GM21737 (cell line): Measurements from ENCODE around the gene ARNT2.

Experiments used
- ATAC-seq: cut with Tn5 transposase; IDR thresholded peaks from one replicate; pipeline ENCODE4 v1.9.1; 2021; ENCODE audit warnings: mild to moderate bottlenecking, moderate library complexity; ENCODE audit not compliant: unreplicated experiment

Gene ARNT2

DNA sequence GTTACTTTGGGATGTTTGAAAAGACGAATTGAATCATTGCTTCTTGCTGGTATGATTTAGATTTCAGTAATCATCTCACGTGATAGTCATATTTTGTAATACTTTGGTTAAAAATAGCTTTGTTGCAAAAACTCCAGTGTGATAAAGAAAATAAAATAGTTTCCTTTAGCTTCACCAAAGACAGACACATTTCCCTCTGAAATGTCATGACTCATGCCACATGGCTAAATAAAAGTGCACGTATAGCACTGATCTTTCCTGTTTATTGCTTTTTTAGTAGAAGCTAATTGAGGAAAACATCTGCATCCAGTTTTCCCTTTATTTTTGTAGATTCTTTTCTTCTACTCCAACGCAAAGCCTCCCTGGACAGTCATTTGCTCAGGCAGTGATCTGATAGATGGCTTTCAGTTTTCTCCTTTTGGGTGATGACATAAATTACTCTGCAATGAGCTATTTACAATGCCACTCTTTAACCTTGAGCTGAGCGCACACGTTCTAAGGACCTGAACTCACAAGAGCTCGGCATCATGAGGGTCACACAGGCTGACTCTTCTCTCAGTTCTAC, 84.9 kb downstream of the ARNT2 start:
- ATAC-seq = no peak

- ATAC-seq = no peak
These were observed 86.3 kb downstream of the ARNT2 start for GRCh38 chr15:80490431-80490990.

- no peak for ATAC-seq
These were observed 87.1 kb downstream of the ARNT2 start for GRCh38 chr15:80491163-80491847.

DNA sequence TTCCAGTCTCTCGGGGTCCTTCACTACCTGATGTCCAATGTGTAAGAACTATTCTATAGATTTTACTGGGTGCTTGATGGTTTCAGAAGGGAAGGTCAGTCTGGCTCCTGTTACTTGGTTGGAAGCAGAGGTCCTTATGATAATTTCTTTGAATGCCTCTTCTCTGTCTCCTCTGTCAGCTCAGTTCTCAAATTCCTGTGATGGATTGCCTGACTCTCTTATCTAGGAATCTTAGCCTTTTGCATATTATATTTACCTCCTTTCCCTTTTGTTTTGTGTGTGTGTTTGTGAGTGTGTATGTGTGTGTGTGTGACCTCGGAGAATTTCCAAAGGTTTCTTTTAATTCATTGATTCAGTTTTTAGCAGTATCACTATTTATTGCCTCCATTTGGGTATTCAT, 88.2 kb downstream of the ARNT2 start:
- ATAC-seq = no peak

GRCh38 chr15:80492874-80493273, 88.7 kb downstream of the ARNT2 start:
- ATAC-seq = no peak

GRCh38 chr15:80494351-80494751, 90.2 kb downstream of the ARNT2 start:
- no peak for ATAC-seq

DNA sequence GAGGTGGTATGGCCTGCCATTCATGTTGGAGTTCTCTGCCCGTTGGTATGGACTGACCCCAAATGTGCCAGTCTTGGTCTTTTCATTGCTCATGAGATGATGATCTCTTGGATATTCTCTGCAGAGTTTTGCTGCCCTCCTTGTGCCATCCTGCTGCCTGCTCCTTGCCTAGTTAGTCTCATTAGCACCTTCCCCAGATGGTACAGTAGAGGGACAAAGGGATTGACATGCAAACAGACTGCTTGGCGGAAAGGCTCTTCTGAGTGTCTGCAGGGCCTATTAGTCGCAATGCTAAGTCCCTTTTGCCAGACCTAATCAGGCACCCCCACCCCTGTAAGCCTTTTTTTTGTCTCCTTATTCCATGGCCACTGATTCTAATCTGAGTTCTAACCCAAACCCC, 90.6 kb downstream of the ARNT2 start:
- no peak for ATAC-seq

- no peak for ATAC-seq
These were observed 91.3 kb downstream of the ARNT2 start for GRCh38 chr15:80495401-80495942.

DNA sequence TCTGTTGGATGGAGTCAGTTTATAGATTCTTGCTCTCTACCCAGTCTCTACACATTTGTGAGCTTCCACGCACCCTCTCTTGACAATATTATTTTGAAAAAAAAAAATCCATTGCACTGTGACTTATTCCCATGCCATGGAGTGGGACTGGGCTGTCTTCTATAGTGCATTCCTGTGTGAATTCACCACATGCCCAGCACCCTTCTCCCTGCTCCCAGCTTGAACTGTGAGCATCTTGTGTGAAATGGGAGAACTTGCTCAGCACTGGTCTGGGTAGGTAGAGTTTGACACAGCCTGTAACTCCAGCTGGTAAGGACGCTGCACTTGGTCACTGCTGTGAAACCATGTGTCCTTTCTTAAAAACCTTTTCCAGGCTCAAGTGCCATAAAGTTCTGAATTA, 91.9 kb downstream of the ARNT2 start:
- no peak for ATAC-seq

DNA sequence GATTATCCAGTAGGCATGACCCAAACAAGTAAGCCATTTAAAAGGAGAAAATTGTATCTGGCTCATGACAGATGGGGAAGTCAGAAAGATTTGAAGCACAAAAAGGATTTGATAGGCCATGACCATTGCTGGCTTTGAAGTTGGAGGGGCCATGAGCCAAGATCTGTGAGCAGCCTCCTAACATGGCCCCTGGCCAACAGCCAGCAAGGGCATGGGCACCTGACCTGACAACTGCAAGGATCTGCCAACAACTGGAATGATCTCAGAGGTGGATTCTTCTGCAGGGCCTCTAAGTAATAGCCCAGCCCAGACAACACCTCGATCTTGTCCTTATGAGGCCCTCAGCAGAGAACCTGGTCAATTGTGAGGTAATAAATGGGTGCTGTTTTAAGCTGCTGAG, 93.0 kb downstream of the ARNT2 start:
- no peak for ATAC-seq

DNA sequence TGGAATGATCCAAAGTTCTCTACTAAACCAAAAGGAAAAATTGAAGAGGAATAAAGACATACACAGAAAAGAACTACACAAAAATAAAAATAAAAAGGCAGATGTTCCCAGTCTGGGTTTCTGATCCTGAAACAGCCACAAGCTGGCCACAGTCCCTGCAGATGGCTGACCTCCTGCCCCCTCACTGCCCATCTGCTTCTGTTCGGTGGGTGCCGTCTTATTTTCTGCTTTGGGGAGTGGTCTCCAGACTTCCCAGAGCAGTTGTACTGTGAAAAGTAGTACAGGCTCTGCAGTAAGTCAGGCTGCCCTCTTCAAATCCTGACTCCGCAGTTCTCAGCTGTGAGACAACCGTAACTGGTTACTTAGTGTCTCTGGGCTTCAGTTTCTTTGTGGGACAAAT, 94.5 kb downstream of the ARNT2 start:
- ATAC-seq = no peak

GRCh38 chr15:80500021-80500420, 95.8 kb downstream of the ARNT2 start:
- no peak for ATAC-seq

DNA sequence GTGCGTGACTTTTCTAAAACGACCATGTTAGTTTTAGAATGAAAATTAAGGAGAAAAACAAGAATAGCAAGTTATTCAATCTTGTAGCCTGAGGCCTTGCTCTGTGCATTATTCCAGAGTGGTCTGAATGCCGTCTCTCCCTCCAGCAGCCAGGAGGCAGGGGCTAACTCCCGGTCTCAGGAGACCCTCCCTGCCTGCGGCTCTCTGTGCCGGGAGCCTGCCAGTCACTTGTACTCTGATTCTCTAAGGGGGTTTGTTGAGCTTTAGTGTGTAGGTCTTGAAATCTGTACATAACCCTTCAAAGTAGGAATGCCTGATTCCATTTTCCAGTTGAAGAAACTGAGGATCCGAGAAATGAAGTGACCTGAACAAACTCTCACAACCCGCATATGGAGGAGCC, 97.3 kb downstream of the ARNT2 start:
- ATAC-seq = no peak

GRCh38 chr15:80502782-80503181, 98.6 kb downstream of the ARNT2 start:
- ATAC-seq = no peak

DNA sequence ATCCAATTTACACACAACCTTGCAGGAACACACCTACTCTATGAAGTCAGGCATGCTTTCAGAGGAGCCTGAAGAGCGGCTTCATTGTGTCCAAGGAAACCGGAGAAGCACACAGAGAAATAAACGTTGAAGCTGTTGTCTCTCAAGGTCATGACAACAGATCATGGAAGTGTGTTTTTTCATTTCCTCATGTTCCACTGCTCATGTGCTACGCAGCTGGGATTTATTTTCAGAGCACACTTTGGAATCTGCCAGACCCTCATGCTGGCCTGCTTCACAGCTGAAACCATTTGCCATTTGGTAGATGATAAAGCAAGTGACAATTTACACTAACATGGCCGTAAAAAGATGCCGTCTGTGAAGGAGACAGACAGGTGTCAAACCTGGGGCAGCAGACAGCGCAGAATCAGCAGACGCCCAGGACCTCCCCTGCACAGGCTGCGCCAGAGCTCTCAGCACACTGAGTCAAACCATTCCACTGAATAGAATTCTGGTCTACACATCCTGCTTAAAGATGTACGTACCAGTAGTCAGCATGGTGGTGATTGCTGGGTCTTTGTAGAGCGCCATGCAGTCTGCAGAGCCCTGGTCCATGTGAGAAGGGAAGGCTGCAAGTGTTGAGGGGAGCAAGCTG, 99.3 kb downstream of the ARNT2 start:
- no peak for ATAC-seq

DNA sequence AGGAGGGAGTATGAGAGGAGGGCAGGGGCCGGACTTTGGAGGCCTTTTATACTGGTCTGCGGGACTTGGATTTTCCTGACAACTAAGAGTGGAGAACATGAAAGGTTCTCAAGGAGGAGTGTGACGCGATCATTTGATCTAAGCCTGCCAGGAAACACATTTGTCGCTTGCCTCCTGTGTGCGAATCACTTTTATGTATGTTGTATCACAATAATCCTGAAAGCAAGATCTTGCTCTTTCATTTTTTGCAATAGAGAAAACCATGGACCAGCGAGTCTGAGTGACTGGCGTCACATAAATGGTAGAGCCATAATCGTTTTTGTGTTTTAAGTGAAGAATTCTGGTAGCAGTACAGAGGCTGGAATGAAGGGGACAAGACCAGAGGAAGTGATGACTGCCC, 100.7 kb downstream of the ARNT2 start:
- no peak for ATAC-seq

GRCh38 chr15:80506286-80506893, 102.2 kb downstream of the ARNT2 start:
- no peak for ATAC-seq

- ATAC-seq = no peak
These were observed 102.9 kb downstream of the ARNT2 start for GRCh38 chr15:80507131-80507530.

GRCh38 chr15:80507638-80508316, 103.6 kb downstream of the ARNT2 start:
- ATAC-seq = no peak

DNA sequence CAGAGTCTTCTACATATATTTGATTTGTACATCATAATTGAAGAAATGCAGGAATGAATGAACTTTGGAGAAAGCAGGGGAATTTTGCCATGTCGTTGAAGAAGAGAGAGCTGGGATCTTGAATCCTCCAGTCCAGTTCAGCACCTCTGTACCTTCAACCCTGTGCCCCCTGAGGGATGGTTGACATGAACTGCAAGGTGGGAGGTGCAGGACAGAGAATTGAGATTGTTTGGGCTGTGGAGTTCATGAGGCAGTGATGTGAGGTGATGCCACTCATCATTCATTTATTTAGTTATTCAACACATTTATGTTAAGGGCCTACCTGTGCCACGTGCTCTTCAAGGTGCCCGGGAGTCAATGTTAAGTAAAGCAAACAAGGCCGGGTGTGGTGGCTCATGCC, 104.6 kb downstream of the ARNT2 start:
- ATAC-seq = no peak

- no peak for ATAC-seq
These were observed 105.6 kb downstream of the ARNT2 start for GRCh38 chr15:80509800-80510199.
